ENCODE measurements around the gene ENTPD7. TPM values are rescaled to one million over a fixed set of nuclear protein-coding genes. Genes with fewer than 3 reads are reported as not detected.
"Not testable (repeated sequence)": the region's sequence is repeated elsewhere in the genome, so short reads cannot be mapped to it uniquely, and the experiment has no call there.

ENTPD7 gene
- total RNA-seq, 4 donors from 2014 or later: 3.3 to 4.8 (median 4.4) TPM

DNA sequence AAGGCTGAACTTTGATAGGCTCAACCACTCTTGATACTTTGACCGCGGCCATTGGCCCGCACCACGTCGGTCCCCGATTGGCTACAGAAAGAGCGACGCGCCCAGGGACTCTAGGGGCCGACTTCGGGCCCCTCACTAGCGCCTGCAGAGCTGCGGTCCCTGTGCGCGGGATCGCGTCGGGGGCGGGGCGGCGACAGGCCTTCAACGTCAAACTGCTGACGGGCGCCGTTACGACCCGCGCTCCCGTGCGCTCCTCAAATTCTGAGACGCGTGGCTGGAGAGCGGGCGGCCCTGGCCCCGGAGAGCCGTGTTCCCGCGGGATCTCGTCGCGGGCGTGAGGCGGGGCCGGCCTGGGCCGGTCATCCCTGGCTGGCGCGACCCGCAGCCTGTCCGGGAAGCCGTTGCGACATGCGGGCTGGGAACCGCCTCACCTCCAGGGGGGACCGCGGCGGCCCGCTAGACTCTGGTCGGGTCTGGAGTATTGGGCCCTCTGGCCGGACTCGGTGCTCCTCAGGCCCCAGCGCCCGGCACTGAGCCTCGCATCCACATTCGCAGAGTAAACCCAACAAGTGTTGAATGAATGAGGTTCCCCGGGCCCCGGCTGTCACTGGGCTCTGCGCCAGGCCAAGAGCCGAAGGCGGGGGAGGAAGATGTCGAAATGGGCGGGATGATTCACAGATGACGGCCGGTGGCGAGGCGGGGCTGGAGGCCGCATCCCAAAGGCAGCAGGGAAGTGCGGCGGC is 38.4 kb upstream of the ENTPD7 start:
- intact Hi-C loops (cut with DNase I): loop anchor here (5.0 kb wide), 3 partner anchors 36 to 111 kb away; partner anchors contain the start of genes COX15, CUTC and ENTPD7
- Histone ChIP-seq H3K9me3 (no peaks in the 10 kb centered on the region), H3K4me3 (peak overlapping the region; percentile 83 to 95 (median 88)), H3K36me3 (no peaks in the 10 kb centered on the region), H3K27ac (replicated peaks in 1 of 4) (peak overlapping the region; percentile 93 to 97 (median 96)), H3K27me3 (no peaks in the 10 kb centered on the region), H3K4me1 (peaks cover 31 to 50% (median 45%) of the 10 kb centered on the region in 4 donors)
- peak; percentile 99 for DNase-seq (ENCODE audit: extremely low spot score)
- WGBS: 0% methylated on average over 18 of the region's 78 CpGs
- TF ChIP-seq POLR2A (IDR thresholded peaks at IDR 0.05; ENCODE audit: low read depth) (peak; percentile 62), POLR2AphosphoS5 (IDR thresholded peaks at IDR 0.05) (peak; percentile 94 to 96), EP300 (IDR thresholded peaks at IDR 0.05) (peak; percentile 48)
- TF ChIP-seq, protein P1, sequence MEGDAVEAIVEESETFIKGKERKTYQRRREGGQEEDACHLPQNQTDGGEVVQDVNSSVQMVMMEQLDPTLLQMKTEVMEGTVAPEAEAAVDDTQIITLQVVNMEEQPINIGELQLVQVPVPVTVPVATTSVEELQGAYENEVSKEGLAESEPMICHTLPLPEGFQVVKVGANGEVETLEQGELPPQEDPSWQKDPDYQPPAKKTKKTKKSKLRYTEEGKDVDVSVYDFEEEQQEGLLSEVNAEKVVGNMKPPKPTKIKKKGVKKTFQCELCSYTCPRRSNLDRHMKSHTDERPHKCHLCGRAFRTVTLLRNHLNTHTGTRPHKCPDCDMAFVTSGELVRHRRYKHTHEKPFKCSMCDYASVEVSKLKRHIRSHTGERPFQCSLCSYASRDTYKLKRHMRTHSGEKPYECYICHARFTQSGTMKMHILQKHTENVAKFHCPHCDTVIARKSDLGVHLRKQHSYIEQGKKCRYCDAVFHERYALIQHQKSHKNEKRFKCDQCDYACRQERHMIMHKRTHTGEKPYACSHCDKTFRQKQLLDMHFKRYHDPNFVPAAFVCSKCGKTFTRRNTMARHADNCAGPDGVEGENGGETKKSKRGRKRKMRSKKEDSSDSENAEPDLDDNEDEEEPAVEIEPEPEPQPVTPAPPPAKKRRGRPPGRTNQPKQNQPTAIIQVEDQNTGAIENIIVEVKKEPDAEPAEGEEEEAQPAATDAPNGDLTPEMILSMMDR (IDR thresholded peaks at IDR 0.05): no peak

DNA sequence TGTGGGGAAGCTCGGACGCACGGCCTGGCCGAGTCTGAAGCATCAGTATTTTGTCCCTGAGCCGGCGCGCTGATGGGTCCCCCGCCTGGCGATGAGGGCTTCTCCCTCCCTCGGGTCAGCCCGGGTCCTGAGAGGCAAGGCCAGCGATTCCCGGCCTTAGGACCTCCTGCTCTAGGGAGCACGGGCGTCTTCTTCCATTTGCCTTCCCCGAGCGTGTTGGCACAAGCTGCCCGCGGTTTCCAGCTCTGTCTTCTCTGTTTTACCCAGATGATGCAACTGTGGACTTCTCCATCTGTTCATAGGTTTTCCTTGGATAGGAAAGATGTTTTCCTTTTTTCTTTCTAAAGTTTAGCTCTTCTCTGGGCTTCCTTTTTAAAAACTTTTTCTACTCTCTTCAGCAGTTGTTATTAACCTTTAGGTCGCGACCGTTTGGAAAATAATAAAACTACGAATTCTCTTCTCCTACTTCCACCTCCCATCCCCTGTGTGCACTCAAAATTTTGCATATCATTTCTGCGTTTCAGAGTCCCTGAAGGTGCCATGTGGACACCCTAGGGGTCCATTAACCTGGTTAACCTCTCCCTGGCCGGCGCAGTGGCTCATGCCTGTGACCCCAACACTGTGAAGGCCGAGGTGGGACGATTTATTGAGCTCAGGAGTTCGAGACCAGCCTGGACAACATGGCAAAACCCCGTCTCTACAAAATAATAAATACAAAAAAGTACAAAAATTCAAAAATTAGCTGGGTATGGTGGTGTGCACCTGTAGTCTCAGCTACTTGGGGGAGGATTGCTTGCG is 37.7 kb upstream of the ENTPD7 start:
- H3K27me3 ChIP-seq: no peaks in the 10 kb centered on the region
- peak overlapping the region; percentile 83 to 95 (median 88) for H3K4me3 ChIP-seq
- H3K36me3 ChIP-seq: no peaks in the 10 kb centered on the region
- 21% methylated on average over 27 of the region's 31 CpGs for WGBS
- H3K9me3 ChIP-seq: no peaks in the 10 kb centered on the region
- TF ChIP-seq POLR2A (IDR thresholded peaks at IDR 0.05; ENCODE audit: low read depth): peak; percentile 86
- TF ChIP-seq POLR2AphosphoS5 (IDR thresholded peaks at IDR 0.05): no peak
- intact Hi-C loops (cut with DNase I): loop anchor here (5.0 kb wide), 3 partner anchors 36 to 111 kb away; partner anchors contain the start of genes COX15, CUTC and ENTPD7
- peak overlapping the region; percentile 93 to 97 (median 96) for H3K27ac ChIP-seq (replicated peaks in 1 of 4)
- no peak for DNase-seq (ENCODE audit: extremely low spot score)
- peaks cover 30 to 43% (median 38%) of the 10 kb centered on the region in 4 donors for H3K4me1 ChIP-seq

DNA sequence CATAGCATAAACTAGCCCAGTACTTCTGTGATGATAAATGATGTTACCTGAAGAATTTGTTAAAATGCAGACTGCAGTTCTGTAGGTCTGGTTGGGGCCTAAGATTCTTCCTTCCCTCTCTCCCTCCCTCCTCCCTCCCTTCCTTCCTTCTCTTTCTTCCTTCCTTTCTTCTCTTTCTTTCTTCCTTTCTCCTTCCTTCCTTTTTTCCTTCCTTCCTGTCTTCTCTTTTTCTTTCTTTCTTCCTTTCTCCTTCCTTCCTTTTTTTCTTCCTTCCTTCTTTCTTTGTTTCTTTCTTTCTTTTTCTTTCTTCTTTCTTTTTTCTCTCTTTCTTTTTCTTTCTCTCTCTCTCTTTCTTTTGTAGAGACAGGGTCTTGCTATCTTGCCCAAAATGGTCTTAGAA is 35.4 kb upstream of the ENTPD7 start:
- intact Hi-C loops (cut with DNase I): loop anchor here (5.0 kb wide), 3 partner anchors 33 to 108 kb away; partner anchors contain the start of genes COX15, CUTC and ENTPD7
- no peaks in the 10 kb centered on the region for H3K9me3 ChIP-seq
- H3K4me3 ChIP-seq: no peak overlapping the region
- no peaks in the 10 kb centered on the region for H3K36me3 ChIP-seq
- no peak overlapping the region for H3K27ac ChIP-seq (replicated peaks in 1 of 4)
- no peaks in the 10 kb centered on the region for H3K27me3 ChIP-seq
- no peak for DNase-seq (ENCODE audit: extremely low spot score)
- no peak for TF ChIP-seq EP300 (IDR thresholded peaks at IDR 0.05)
- no peak for TF ChIP-seq POLR2A (IDR thresholded peaks at IDR 0.05; ENCODE audit: low read depth)
- H3K4me1 ChIP-seq: peaks cover 8 to 20% (median 15%) of the 10 kb centered on the region in 4 donors

DNA sequence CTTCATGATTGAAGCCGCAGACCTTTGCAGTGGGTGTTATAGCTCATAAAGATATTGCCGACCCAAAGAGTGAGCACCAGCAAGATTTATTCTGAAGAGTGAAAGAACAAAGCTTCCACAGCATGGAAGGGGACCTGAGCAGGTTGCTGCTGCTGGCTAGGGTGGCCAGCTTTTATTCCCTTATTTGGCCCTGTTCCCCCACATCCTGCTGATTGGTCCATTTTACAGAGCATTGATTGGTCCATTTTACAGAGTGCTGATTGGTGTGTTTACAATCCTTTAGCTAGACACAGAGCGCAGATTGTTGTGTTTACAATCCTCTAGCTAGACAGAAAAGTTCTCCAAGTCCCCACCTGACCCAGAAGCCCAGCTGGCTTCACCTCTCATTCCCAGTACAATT is 34.2 kb upstream of the ENTPD7 start:
- intact Hi-C loops (cut with DNase I); H3K27me3 ChIP-seq; H3K4me3 ChIP-seq; H3K27ac ChIP-seq (replicated peaks in 1 of 4); DNase-seq (ENCODE audit: extremely low spot score); H3K9me3 ChIP-seq; H3K36me3 ChIP-seq: not testable (repeated sequence)
- 50% methylated on average over 2 of the region's 3 CpGs for WGBS
- peaks cover 7 to 11% (median 10%) of the 10 kb centered on the region in 4 donors for H3K4me1 ChIP-seq

DNA sequence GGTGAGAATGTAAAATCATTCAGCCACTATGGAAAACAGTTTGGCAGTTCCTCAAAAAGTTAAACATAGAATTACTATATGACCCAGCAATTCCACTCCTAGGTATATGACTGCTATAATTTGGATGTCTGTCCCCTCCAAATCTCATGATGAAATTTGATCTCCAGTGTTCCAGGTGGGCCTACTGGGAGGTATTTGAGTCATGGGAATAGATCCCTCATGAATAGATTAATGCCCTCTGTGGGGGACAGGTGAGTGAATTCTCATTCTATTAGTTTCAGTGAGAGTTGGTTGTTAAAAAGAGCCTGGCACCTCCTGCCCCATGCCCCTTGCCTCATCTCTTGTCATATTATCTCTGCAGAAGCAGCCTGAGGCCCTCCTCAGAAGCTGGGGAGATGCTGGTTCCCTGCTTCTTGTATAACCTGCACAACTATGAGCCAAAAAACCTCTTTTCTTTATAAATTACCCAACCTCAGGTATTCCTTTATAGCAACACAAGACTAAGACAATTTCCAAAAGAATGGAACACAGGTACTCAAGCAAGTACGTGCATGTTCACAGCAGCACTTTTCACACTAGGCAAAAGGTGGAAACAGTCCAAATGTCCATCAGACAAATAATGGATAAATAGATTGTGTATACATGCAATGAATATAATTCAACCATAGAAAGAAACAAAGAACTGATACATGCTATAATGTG is 30.2 kb upstream of the ENTPD7 start:
- H3K4me1 ChIP-seq: no peaks in the 10 kb centered on the region
- 77% methylated on average over 1 of the region's 1 CpG for WGBS
- no peak for TF ChIP-seq POLR2AphosphoS5 (IDR thresholded peaks at IDR 0.05)
- no peak for TF ChIP-seq EP300 (IDR thresholded peaks at IDR 0.05)
- TF ChIP-seq, protein P1 (IDR thresholded peaks at IDR 0.05): no peak
- TF ChIP-seq POLR2A (IDR thresholded peaks at IDR 0.05; ENCODE audit: low read depth): no peak
- no peaks in the 10 kb centered on the region for H3K9me3 ChIP-seq
- H3K36me3 ChIP-seq: no peaks in the 10 kb centered on the region
- DNase-seq (ENCODE audit: extremely low spot score): no peak
- peaks cover 0 to 9% (median 0%) of the 10 kb centered on the region in 4 donors for H3K27me3 ChIP-seq
- no peak overlapping the region for H3K4me3 ChIP-seq
- intact Hi-C loops (cut with DNase I): no loop called here
- H3K27ac ChIP-seq (replicated peaks in 1 of 4): no peak overlapping the region

All from esophagus muscularis mucosa (tissue), 4 donors.